HG03575 (cell line): ENCODE measurements around the gene CD38.
"Not testable (repeated sequence)": the region's sequence is repeated elsewhere in the genome, so short reads cannot be mapped to it uniquely, and the experiment has no call there.

ENCODE experiments used
- ATAC-seq: cut with Tn5 transposase; IDR thresholded peaks from one replicate; pipeline ENCODE4 v1.9.1; 2021; ENCODE audit not compliant: unreplicated experiment, insufficient number of reproducible peaks, low FRiP score; ENCODE audit errors: extremely low read depth

The CD38 gene

DNA sequence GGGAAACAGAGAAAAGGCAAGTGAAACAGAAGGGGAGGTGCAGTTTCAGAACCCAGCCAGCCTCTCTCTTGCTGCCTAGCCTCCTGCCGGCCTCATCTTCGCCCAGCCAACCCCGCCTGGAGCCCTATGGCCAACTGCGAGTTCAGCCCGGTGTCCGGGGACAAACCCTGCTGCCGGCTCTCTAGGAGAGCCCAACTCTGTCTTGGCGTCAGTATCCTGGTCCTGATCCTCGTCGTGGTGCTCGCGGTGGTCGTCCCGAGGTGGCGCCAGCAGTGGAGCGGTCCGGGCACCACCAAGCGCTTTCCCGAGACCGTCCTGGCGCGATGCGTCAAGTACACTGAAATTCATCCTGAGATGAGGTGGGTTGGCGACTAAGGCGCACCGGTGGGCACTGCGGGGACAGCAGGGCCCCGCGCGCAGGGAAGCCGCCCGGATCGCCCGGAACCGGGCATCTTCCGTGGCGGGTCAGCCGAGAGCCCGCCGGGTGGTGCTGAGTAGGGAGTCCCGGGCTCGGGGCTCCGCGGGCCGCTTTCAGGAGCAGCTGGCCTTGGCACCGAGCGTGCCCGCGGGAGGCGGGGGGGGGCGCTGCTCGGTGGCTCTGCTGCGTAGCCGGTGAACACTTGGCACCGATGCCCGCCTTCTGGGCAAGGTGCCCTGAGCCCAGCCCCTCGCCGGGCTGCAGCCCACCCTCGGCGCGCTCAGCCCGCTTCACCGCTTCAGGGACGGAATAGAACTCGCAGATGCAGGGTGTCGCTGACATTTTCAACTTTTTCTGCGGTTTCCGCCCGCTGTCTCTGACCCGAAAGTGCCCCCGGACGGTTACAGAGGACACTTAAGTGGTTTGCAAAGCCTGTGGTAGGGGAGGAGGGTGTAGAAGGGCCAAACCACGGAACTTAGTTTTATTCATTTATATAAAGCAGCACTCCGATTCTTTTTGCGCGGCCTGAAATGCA lies at the start of gene CD38:
Gene CD38, plus strand, starts transcription at position 40 of the 953 bp plus-strand sequence. Its CDS starts 87 bp downstream, at position 127.
- peak; percentile 32 for ATAC-seq

DNA sequence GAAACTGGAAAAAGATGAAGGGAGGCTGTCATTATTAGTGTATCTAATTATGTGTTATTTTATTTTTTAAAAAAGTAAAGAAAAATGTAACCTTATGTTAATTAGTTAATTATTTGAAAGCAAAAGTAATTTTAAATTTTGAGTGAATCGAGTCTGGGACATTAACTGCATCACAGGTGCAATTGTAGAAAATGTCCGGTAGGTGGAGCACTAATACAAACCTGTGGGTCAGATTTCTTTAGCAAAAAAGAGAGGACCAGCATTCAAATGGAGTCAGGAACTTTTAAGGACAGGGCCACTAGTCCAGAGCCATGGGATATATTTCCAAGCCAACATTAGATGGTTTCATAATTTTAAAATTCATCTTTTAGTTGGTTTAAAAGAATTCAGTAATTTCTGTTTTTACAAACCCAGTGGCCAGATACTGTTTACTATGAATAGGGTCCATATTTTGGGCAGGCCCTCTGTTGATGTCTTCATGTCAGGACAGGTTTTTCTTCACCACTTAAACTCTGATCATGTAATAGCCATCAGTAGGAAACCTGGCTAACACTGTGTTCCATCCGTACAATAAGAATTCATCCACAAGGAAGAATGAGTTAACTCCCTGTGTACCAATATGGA lies 48.1 kb upstream of the CD38 start:
- no peak for ATAC-seq

- not testable (repeated sequence) for ATAC-seq
These were observed 45.1 kb upstream of the CD38 start for GRCh38 chr4:15733061-15733460.

- ATAC-seq, result no peak
These were observed 42.6 kb upstream of the CD38 start for GRCh38 chr4:15735536-15735935.

DNA sequence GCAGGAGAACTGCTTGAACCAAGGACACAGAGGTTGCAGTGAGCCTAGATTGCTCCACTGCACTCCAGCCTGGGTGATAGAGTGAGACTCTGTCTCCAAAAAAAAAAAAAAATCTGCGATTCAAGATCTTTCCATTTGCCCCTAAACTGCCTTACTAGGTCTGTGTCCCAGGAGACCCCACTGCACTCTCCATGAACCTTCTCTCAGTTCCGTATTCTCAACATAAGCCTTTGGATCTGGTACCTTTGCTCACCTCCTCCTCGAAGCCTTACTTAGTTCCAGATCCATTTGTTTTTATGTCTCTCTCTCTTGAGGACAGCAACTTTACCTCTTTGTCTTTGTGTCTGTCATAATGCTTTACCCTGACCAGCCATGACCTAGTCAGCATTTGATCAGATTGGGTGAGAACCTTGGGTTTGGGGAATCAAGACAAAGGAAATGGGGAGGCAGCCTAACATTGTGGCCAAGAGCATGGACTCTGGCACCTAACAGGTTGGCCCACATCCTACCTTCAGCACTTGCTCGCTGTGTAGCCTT lies 41.5 kb upstream of the CD38 start:
- ATAC-seq, result no peak

DNA sequence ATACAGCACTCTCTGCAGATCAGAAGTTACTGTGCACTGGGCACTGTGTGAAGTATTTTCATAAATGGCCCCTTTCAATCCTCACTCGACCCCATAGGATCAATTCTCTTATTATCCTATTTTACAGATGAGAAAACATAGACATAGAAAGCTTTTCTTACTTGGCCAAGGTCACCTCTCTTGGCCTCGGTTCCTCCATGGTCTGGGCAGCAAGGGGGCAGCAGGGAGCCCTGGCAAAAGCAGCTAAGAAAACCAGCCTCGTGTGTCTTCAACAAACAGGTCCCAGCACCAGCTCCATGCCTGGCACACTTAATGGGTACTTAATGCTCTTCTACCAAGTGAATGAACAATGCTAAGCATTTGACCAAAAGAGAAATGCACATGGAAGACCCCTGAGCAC lies 40.9 kb upstream of the CD38 start:
- ATAC-seq, result no peak

DNA sequence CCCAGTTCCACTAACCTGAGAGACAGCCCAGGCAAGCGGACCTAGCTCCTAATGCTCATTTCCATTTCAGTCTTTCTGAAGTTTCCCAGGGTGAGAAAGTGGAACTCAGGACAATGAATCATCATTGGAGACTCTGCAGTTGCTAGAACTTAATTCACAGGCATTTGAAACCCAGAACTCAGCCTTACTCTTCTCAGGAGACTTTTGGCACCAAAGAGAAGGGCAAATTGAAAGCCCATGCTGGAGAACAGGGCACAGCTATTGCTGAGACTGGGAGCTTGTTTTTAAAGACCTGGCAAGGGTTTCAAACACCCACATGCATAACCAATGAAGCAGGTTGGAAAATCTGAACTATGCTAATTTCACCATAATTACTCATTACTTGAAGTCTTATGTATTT lies 39.3 kb upstream of the CD38 start:
- ATAC-seq, result no peak

GRCh38 chr4:15740764-15741404 lies 37.2 kb upstream of the CD38 start:
- ATAC-seq, result no peak

DNA sequence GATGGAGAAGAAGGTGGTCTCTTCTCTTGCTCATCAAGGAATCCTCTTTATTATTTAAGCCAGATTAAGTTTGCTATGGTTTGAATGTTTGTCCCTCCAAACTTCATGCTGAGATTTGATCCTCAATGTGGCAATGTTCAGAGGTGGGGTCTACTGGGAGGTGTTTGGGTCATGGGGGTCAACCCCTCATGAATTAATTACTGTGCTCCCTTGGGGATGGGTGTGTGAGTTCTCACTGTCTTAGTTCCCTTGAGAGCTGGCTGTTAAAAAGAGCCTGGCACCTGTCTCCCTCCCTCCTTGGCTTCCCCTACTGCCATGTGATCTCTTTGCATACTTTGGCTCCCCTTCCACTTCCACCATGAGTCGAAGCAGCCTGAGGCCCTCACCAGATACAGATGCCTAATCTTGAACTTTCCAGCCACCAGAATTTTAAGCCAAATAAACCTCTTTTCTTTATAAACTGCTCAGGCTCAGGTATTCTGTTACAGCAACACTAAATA lies 36.0 kb upstream of the CD38 start:
- no peak for ATAC-seq

DNA sequence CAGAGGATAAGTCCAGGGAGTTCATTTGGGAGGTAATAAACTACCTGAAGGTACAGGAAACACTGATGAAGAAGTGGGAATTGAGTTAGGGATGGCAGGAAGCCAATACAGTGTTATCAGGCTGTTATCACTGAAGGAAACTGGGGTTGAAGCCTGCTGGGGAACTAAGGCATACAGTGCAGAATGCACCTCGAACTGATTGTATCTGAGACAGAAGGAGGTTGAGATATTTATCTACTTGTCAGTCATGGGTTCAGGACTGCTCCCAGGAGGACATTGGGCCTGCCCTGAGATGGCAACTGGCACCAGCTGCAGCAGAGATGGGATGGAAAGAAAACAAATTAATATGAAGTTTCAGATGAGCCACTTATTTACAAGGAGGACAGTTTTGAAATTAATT lies 35.5 kb upstream of the CD38 start:
- no peak for ATAC-seq

- no peak for ATAC-seq
These were observed 34.0 kb upstream of the CD38 start for GRCh38 chr4:15744016-15744545.

- ATAC-seq, result no peak
These were observed 32.0 kb upstream of the CD38 start for GRCh38 chr4:15746110-15746509.

GRCh38 chr4:15749001-15749400 lies 29.1 kb upstream of the CD38 start:
- ATAC-seq, result no peak

DNA sequence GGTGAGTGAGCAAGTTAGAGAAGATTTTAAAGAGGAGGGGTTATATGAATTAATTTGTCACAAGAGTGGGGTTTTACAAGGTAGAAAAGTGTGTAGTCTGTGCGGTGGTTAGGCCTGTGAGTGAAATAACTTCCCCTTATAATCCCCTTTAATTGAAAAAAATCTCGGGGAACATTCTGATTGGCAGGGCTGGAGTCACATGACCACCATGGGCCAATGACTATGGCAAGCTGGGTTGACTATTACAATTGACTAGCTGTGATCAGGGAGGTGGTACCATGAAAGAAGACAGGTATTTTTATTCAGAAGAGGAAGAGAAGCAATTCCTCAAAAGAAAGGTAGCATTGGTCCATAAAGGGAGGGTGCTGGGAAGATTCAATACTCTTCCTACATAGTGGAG lies 27.0 kb upstream of the CD38 start:
- ATAC-seq, result no peak

- no peak for ATAC-seq
These were observed 25.0 kb upstream of the CD38 start for GRCh38 chr4:15753081-15753480.

GRCh38 chr4:15753786-15754185 lies 24.3 kb upstream of the CD38 start:
- no peak for ATAC-seq

GRCh38 chr4:15754323-15754722 lies 23.8 kb upstream of the CD38 start:
- no peak for ATAC-seq

GRCh38 chr4:15755321-15756155 lies 22.6 kb upstream of the CD38 start:
- ATAC-seq, result no peak
